DND-41 (cell line): ENCODE data around the gene KCNJ6.

Source experiments
- CTCF ChIP-seq: IDR thresholded peaks from 2 replicates; pipeline ENCODE4 v1.5.1; 2012; ENCODE audit warnings: borderline replicate concordance, low read length, moderate library complexity, mild to moderate bottlenecking; ENCODE audit not compliant: poor library complexity, severe bottlenecking; ENCODE audit errors: extremely low read depth
- EZH2 ChIP-seq: IDR thresholded peaks from 3 replicates; pipeline ENCODE4 v1.6.1; 2012; ENCODE audit warnings: borderline replicate concordance, low read depth, mild to moderate bottlenecking, moderate library complexity, low read length, inconsistent platforms; ENCODE audit not compliant: severe bottlenecking

- no peak for TF ChIP-seq CTCF
- TF ChIP-seq EZH2 = no peak
These were observed 271.6 kb downstream of the KCNJ6 start for GRCh38 chr21:37644636-37645035.
